ENCODE data around the gene NDUFAF5.

The NDUFAF5 gene

GRCh38 chr20:13831476-13831875, 46.6 kb downstream of the NDUFAF5 start:
- H3K4me2 ChIP-seq (ENCODE audit: low read depth, low read length, poor library complexity, severe bottlenecking), result no peak overlapping the region
- H3K4me3 ChIP-seq (ENCODE audit: insufficient read depth, low read length, poor library complexity, severe bottlenecking), result no peak overlapping the region
- H3K27ac ChIP-seq (ENCODE audit: low read depth, low read length), result no peak overlapping the region
- no peaks in the 10 kb centered on the region for H3K9me2 ChIP-seq (replicated peaks; ENCODE audit: insufficient read depth, low read length)
- H3K9ac ChIP-seq (ENCODE audit: low read length), result no peak overlapping the region
- TF ChIP-seq CTCF (IDR thresholded peaks at IDR 0.05; ENCODE audit: insufficient read depth, low read length, poor library complexity, severe bottlenecking) (no peak), EZH2phosphoT487 (conservative IDR thresholded peaks at IDR 0.05; ENCODE audit: low read length) (no peak)
- no peaks in the 10 kb centered on the region for H3K9me3 ChIP-seq (ENCODE audit: insufficient read depth, low read length)
- no peaks in the 10 kb centered on the region for H3K36me3 ChIP-seq (ENCODE audit: low read length)
- H4K20me1 ChIP-seq (ENCODE audit: low read depth, low read length), result no peaks in the 10 kb centered on the region
- H3F3A ChIP-seq (ENCODE audit: insufficient read depth), result no peaks in the 10 kb centered on the region
- no peaks in the 10 kb centered on the region for H3K79me2 ChIP-seq (ENCODE audit: insufficient read depth, low read length)
- H3K27me3 ChIP-seq (ENCODE audit: low read length), result no peaks in the 10 kb centered on the region
- no peak overlapping the region for H2AFZ ChIP-seq (ENCODE audit: low read depth, low read length, severe bottlenecking)

- Histone ChIP-seq H3K4me3 (ENCODE audit: insufficient read depth, low read length, poor library complexity, severe bottlenecking) (no peak overlapping the region), H3K79me2 (ENCODE audit: insufficient read depth, low read length) (no peaks in the 10 kb centered on the region), H3K9me2 (replicated peaks; ENCODE audit: insufficient read depth, low read length) (no peaks in the 10 kb centered on the region), H3K9me3 (ENCODE audit: insufficient read depth, low read length) (no peaks in the 10 kb centered on the region), H4K20me1 (ENCODE audit: low read depth, low read length) (no peaks in the 10 kb centered on the region), H3K27ac (ENCODE audit: low read depth, low read length) (no peak overlapping the region), H3K9ac (ENCODE audit: low read length) (no peak overlapping the region), H2AFZ (ENCODE audit: low read depth, low read length, severe bottlenecking) (no peak overlapping the region), H3K4me2 (ENCODE audit: low read depth, low read length, poor library complexity, severe bottlenecking) (no peak overlapping the region), H3K36me3 (ENCODE audit: low read length) (no peaks in the 10 kb centered on the region), H3F3A (ENCODE audit: insufficient read depth) (no peaks in the 10 kb centered on the region), H3K27me3 (ENCODE audit: low read length) (no peaks in the 10 kb centered on the region)
- TF ChIP-seq CTCF (IDR thresholded peaks at IDR 0.05; ENCODE audit: insufficient read depth, low read length, poor library complexity, severe bottlenecking) (no peak), EZH2phosphoT487 (conservative IDR thresholded peaks at IDR 0.05; ENCODE audit: low read length) (no peak)
Measured at GRCh38 chr20:13838664-13839063, 53.8 kb downstream of the NDUFAF5 start.

GRCh38 chr20:13839421-13840092, 54.7 kb downstream of the NDUFAF5 start:
- no peaks in the 10 kb centered on the region for H3F3A ChIP-seq (ENCODE audit: insufficient read depth)
- no peaks in the 10 kb centered on the region for H4K20me1 ChIP-seq (ENCODE audit: low read depth, low read length)
- H3K9ac ChIP-seq (ENCODE audit: low read length), result no peak overlapping the region
- no peak overlapping the region for H2AFZ ChIP-seq (ENCODE audit: low read depth, low read length, severe bottlenecking)
- no peak overlapping the region for H3K27ac ChIP-seq (ENCODE audit: low read depth, low read length)
- H3K27me3 ChIP-seq (ENCODE audit: low read length), result no peaks in the 10 kb centered on the region
- H3K4me3 ChIP-seq (ENCODE audit: insufficient read depth, low read length, poor library complexity, severe bottlenecking), result no peak overlapping the region
- no peaks in the 10 kb centered on the region for H3K9me3 ChIP-seq (ENCODE audit: insufficient read depth, low read length)
- TF ChIP-seq CTCF (IDR thresholded peaks at IDR 0.05; ENCODE audit: insufficient read depth, low read length, poor library complexity, severe bottlenecking) (no peak), EZH2phosphoT487 (conservative IDR thresholded peaks at IDR 0.05; ENCODE audit: low read length) (no peak)
- no peaks in the 10 kb centered on the region for H3K9me2 ChIP-seq (replicated peaks; ENCODE audit: insufficient read depth, low read length)
- H3K79me2 ChIP-seq (ENCODE audit: insufficient read depth, low read length), result no peaks in the 10 kb centered on the region
- no peak overlapping the region for H3K4me2 ChIP-seq (ENCODE audit: low read depth, low read length, poor library complexity, severe bottlenecking)
- no peaks in the 10 kb centered on the region for H3K36me3 ChIP-seq (ENCODE audit: low read length)

Data from SU-DHL-6 (cell line).